Measurements from ENCODE around the gene KNG1. TPM values are rescaled to one million over a fixed set of nuclear protein-coding genes. Genes with fewer than 3 reads are reported as not detected.

KNG1 gene
- total RNA-seq, 1 donor from 2014 or later, result not detected

DNA sequence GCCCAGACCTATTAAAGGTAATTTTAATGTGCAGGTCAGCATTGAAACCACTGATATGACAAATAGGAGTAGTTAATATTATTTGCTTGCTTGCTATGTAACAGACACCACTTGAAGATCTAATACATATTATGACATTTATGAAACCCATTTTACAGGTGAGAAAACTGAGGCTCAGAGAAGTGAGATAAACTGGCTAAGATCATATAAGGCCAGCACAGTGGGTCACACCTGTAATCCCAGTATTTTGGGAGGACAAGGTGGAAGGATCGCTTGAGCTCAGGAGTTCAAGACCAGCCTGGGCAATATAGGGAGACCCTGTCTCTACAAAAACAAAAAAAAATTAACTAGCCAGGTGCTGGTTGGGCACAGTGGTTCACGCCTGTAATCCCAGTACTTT, 33.2 kb downstream of the KNG1 start:
- Mint-ChIP-seq H3K27me3 (ENCODE audit: unreplicated experiment) (no peaks in the 10 kb centered on the region), H3K4me1 (ENCODE audit: unreplicated experiment) (peaks cover 17% of the 10 kb centered on the region), H3K4me3 (ENCODE audit: unreplicated experiment) (no peak overlapping the region), H3K36me3 (ENCODE audit: low read depth, unreplicated experiment) (no peaks in the 10 kb centered on the region), H3K27ac (ENCODE audit: unreplicated experiment) (no peak overlapping the region), H3K9me3 (ENCODE audit: unreplicated experiment) (no peaks in the 10 kb centered on the region)
- TF ChIP-seq, protein P1, sequence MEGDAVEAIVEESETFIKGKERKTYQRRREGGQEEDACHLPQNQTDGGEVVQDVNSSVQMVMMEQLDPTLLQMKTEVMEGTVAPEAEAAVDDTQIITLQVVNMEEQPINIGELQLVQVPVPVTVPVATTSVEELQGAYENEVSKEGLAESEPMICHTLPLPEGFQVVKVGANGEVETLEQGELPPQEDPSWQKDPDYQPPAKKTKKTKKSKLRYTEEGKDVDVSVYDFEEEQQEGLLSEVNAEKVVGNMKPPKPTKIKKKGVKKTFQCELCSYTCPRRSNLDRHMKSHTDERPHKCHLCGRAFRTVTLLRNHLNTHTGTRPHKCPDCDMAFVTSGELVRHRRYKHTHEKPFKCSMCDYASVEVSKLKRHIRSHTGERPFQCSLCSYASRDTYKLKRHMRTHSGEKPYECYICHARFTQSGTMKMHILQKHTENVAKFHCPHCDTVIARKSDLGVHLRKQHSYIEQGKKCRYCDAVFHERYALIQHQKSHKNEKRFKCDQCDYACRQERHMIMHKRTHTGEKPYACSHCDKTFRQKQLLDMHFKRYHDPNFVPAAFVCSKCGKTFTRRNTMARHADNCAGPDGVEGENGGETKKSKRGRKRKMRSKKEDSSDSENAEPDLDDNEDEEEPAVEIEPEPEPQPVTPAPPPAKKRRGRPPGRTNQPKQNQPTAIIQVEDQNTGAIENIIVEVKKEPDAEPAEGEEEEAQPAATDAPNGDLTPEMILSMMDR (IDR thresholded peaks at IDR 0.05; ENCODE audit: unreplicated experiment), result no peak
- DNase-seq (ENCODE audit: low spot score), result no peak

DNA sequence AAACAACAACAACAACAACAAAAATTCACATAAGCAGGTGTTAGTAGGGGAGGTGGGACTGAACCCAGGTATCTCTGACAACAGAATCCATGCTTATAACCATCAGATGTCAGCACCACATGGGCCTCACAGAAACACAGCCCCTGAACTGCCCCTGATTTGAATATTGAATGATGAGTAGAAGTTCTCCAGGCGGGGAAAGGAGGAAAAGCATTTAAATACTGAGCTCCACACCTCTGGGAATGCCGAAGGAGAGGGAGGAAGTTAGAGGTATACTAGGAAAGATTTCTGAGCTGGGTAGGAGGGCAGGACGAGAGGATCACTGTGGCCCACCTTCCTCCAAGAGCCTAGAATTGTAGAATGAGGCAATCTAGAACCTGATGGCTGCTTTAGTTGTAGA, 34.3 kb downstream of the KNG1 start:
- no peak for DNase-seq (ENCODE audit: low spot score)
- Mint-ChIP-seq H3K4me1 (ENCODE audit: unreplicated experiment) (peaks cover 12% of the 10 kb centered on the region), H3K4me3 (ENCODE audit: unreplicated experiment) (no peak overlapping the region), H3K36me3 (ENCODE audit: low read depth, unreplicated experiment) (no peaks in the 10 kb centered on the region), H3K9me3 (ENCODE audit: unreplicated experiment) (no peaks in the 10 kb centered on the region), H3K27me3 (ENCODE audit: unreplicated experiment) (no peaks in the 10 kb centered on the region), H3K27ac (ENCODE audit: unreplicated experiment) (no peak overlapping the region)
- TF ChIP-seq, protein P1 (IDR thresholded peaks at IDR 0.05; ENCODE audit: unreplicated experiment), result no peak

DNA sequence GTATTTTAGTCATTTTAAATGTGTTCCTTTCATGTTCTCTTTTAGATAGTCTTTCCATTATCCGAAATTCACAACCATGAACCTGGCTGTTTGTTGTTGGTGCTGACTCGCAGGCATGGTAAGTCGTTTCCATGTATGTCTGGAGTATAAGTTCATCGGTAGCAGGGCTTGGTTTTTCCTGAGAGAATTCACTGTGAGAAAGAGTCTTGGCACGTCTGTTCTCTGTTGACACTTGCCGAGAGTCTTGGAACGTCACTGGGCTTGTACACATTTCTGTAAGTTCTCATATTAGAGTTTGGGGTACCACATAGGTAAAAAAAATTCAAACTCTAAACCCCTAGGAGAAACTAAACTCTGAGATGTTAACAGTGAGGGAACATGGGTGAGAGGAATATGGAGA, 36.8 kb downstream of the KNG1 start:
- no peak overlapping the region for H3K27ac Mint-ChIP-seq (ENCODE audit: unreplicated experiment)

DNA sequence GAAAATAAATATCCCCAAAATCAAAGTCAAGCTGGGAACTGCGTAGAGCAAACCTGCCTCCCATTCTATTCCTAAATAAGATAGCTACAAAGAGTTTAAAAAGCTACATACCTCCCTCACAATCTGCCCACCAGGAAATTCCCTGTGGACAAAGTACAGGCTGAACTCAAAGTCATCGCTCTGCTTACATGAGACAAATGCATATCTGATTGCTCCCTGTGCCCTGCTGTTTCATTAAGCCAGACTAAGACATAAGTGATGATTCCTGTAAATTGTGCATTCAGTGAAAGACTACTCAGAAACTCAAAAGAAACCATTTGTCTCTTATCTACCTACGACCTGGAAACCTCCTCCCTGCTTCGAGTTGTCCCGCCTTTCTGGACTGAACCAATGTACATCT, 37.7 kb downstream of the KNG1 start:
- Mint-ChIP-seq H3K27ac (ENCODE audit: unreplicated experiment) (no peak overlapping the region), H3K36me3 (ENCODE audit: low read depth, unreplicated experiment) (no peaks in the 10 kb centered on the region), H3K4me3 (ENCODE audit: unreplicated experiment) (no peak overlapping the region), H3K4me1 (ENCODE audit: unreplicated experiment) (peaks cover 6% of the 10 kb centered on the region), H3K27me3 (ENCODE audit: unreplicated experiment) (no peaks in the 10 kb centered on the region), H3K9me3 (ENCODE audit: unreplicated experiment) (no peaks in the 10 kb centered on the region)
- TF ChIP-seq, protein P1 (IDR thresholded peaks at IDR 0.05; ENCODE audit: unreplicated experiment), result no peak
- no peak for DNase-seq (ENCODE audit: low spot score)

More for the DNA sequence above, 36.8 kb downstream of the KNG1 start:
- H3K4me3 Mint-ChIP-seq (ENCODE audit: unreplicated experiment), result no peak overlapping the region
- H3K36me3 Mint-ChIP-seq (ENCODE audit: low read depth, unreplicated experiment), result no peaks in the 10 kb centered on the region
- H3K27me3 Mint-ChIP-seq (ENCODE audit: unreplicated experiment), result no peaks in the 10 kb centered on the region
- H3K4me1 Mint-ChIP-seq (ENCODE audit: unreplicated experiment), result peaks cover 6% of the 10 kb centered on the region
- H3K9me3 Mint-ChIP-seq (ENCODE audit: unreplicated experiment), result no peaks in the 10 kb centered on the region
- no peak for DNase-seq (ENCODE audit: low spot score)
- TF ChIP-seq, protein P1 (IDR thresholded peaks at IDR 0.05; ENCODE audit: unreplicated experiment), result no peak

DNA sequence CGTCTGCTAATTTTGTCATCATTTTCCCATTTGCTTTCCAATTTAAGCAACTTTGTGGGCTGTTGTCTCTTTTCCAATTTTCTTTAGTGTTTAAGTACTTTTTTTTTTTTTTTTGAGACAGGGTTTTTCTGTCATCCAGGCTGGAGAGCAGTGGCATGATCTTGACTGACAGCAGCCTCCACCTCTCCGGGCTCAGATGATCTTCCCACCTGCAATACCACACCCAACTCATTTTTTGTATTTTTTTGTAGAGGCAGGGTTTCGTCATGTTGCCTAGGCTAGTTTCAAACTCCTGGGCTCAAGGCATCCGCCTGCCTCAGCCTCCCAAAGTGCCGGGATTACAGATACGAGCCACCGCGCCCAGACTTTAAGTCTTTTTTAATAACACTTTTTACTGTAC, 40.1 kb downstream of the KNG1 start:
- Mint-ChIP-seq H3K9me3 (ENCODE audit: unreplicated experiment) (no peaks in the 10 kb centered on the region), H3K4me1 (ENCODE audit: unreplicated experiment) (peaks cover 6% of the 10 kb centered on the region), H3K27ac (ENCODE audit: unreplicated experiment) (no peak overlapping the region), H3K4me3 (ENCODE audit: unreplicated experiment) (no peak overlapping the region), H3K36me3 (ENCODE audit: low read depth, unreplicated experiment) (no peaks in the 10 kb centered on the region), H3K27me3 (ENCODE audit: unreplicated experiment) (no peaks in the 10 kb centered on the region)
- TF ChIP-seq, protein P1 (IDR thresholded peaks at IDR 0.05; ENCODE audit: unreplicated experiment), result no peak
- DNase-seq (ENCODE audit: low spot score), result no peak
